Cardiac muscle cell (in vitro differentiated cells and primary cell): ENCODE measurements around the gene HDAC4. TPM values are rescaled to one million over a fixed set of nuclear protein-coding genes. Genes with fewer than 3 reads are reported as not detected.

Experiments
- DNase-seq, 2 donors: peaks; one replicate each; pipeline versions ENCODE4 v3.0.0 to v3.0.0-alpha.2; 2010 to 2017; ENCODE audit warnings: low read depth in 1 of 2, low spot score in 1 of 2
- H3K27ac ChIP-seq: fragments of 200-600 bp; sonication (generic); 2 replicates; pipeline ENCODE4 v1.5.1; 2016
- H3K27me3 ChIP-seq: fragments of 200-600 bp; sonication (generic); 2 replicates; pipeline ENCODE4 v1.6.0; 2016; ENCODE audit warnings: control low read depth
- H3K36me3 ChIP-seq: fragments of 200-600 bp; sonication (generic); 2 replicates; pipeline ENCODE4 v1.5.1; 2016; ENCODE audit warnings: control low read depth
- H3K4me1 ChIP-seq: fragments of 200-600 bp; sonication (generic); 2 replicates; pipeline ENCODE4 v1.8.1; 2017; ENCODE audit warnings: low read depth, mild to moderate bottlenecking, mixed run types
- H3K4me3 ChIP-seq: fragments of 200-600 bp; sonication (generic); 2 replicates; pipeline ENCODE4 v1.5.1; 2016; ENCODE audit warnings: mild to moderate bottlenecking
- H3K9me3 ChIP-seq: fragments of 200-600 bp; sonication (generic); 2 replicates; pipeline ENCODE4 v1.5.1; 2017; ENCODE audit warnings: low read depth, mild to moderate bottlenecking, control low read depth
- polyA plus RNA-seq: library from polyadenylated mRNA; unstranded; fragments of >200 nt; fragmentation: Nextera tagmentation; extraction: Ambion mirVana; gene quantifications from 2 replicates; pipeline ENCODE4 v1.2.1, GENCODE V29; 2016
- total RNA-seq: library from RNA; depleted of rRNA; stranded (reverse); fragments of >200 nt; gene quantifications from 2 replicates; pipeline ENCODE4 v1.2.3, GENCODE V29; 2016
- TF ChIP-seq, protein P1 (sequence below): IDR thresholded peaks from 2 replicates; pipeline ENCODE4 v1.5.1; 2012; ENCODE audit warnings: low read depth, mild to moderate bottlenecking, low read length

HDAC4 gene
- total and polyA plus RNA-seq, 2 experiments from 2014 or later: 7.0 to 41.6 TPM

- Histone ChIP-seq H3K36me3 (no peaks in the 10 kb centered on the region), H3K4me3 (no peak overlapping the region), H3K27ac (no peak overlapping the region), H3K9me3 (no peaks in the 10 kb centered on the region), H3K27me3 (no peaks in the 10 kb centered on the region), H3K4me1 (no peaks in the 10 kb centered on the region)
- DNase-seq: no peak
- TF ChIP-seq, protein P1, sequence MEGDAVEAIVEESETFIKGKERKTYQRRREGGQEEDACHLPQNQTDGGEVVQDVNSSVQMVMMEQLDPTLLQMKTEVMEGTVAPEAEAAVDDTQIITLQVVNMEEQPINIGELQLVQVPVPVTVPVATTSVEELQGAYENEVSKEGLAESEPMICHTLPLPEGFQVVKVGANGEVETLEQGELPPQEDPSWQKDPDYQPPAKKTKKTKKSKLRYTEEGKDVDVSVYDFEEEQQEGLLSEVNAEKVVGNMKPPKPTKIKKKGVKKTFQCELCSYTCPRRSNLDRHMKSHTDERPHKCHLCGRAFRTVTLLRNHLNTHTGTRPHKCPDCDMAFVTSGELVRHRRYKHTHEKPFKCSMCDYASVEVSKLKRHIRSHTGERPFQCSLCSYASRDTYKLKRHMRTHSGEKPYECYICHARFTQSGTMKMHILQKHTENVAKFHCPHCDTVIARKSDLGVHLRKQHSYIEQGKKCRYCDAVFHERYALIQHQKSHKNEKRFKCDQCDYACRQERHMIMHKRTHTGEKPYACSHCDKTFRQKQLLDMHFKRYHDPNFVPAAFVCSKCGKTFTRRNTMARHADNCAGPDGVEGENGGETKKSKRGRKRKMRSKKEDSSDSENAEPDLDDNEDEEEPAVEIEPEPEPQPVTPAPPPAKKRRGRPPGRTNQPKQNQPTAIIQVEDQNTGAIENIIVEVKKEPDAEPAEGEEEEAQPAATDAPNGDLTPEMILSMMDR: no peak
Measured at GRCh38 chr2:239116456-239117246, 284.2 kb downstream of the HDAC4 start.

DNA sequence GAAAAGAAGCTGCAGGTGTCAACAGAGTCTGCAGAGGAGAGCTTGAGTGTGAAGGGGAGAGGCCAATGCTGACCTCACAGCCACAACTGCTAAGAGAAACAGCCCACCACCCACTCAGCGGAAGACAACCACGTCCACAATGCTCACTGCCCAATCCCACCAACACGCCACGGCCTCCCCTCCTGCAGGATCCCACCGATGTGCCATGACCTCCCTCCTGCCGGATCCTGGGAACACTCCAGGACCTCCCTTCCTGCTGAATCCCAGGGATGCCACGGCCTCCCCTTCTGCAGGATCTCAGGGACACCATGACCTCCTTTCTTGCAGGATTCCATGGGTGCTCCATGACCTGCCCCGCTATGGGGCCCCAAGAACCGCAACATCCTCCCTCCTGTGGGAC, 285.2 kb downstream of the HDAC4 start:
- Histone ChIP-seq H3K27me3 (no peaks in the 10 kb centered on the region), H3K27ac (no peak overlapping the region), H3K4me3 (no peak overlapping the region), H3K36me3 (no peaks in the 10 kb centered on the region), H3K9me3 (no peaks in the 10 kb centered on the region), H3K4me1 (no peaks in the 10 kb centered on the region)
- TF ChIP-seq, protein P1: no peak
- DNase-seq: no peak

DNA sequence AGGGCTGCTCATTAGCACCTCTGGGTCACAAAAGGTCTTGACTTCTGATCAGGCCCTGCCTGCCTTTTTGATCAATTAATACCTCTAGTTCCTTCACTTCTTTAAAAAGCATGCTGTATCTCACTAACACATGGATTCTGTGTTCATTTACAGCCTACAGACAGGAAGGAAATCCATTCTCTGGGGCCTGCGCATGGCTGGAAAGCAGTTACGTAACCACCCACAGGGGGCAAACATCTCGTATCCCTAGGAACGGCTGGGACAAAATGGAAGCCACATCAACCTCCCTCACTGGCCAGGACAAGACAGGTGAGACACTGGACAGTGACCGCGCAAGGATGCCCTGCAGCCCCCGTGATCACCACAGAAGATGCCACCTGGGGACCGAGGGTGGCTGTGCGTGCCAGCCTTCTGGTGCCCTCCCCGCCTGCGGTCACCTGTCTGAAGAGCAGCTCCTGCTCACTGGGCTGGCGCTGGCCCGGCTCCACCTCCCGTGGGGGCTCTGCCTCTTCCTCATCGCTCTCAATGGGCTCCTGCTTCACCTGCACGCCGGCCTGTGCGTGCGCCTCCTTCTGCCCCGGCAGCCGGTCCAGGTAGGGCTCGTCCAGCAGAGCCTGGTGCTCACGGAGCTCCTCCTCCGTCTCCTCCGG, 286.1 kb downstream of the HDAC4 start:
- Histone ChIP-seq H3K27ac (no peak overlapping the region), H3K4me3 (no peak overlapping the region)
- TF ChIP-seq, protein P1: no peak

DNA sequence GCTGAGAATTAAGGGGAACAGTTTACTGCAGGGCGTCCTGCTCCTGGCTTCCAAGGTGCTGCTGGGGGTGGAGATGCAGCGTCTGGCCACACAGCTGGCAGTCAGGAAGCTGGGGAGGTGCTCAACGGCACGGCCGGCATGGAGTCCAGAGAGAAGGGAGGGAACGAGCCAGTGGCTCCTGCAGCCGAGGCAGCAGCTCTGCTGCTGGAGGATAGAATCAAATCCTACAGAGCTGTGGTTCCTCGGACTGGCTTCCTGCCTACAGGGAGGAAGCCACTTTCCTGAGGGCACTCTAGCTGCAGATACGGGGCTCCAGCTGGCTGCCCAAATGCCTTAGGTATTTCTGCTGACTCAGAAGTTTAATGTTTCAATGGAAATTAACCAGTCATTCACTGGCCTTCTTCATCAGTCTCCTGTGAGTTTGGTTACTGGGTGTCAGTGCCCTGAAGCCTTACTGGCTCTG, 286.7 kb downstream of the HDAC4 start:
- Histone ChIP-seq H3K9me3 (no peaks in the 10 kb centered on the region), H3K4me3 (no peak overlapping the region), H3K36me3 (no peaks in the 10 kb centered on the region), H3K27me3 (no peaks in the 10 kb centered on the region), H3K4me1 (no peaks in the 10 kb centered on the region), H3K27ac (no peak overlapping the region)
- peak in 1 of 2 donors; percentile 70 for DNase-seq
- TF ChIP-seq, protein P1: no peak

More for the DNA sequence above, 286.1 kb downstream of the HDAC4 start:
- no peaks in the 10 kb centered on the region for H3K4me1 ChIP-seq
- DNase-seq: peak in 1 of 2 donors; percentile 42
- no peaks in the 10 kb centered on the region for H3K36me3 ChIP-seq
- H3K27me3 ChIP-seq: no peaks in the 10 kb centered on the region
- no peaks in the 10 kb centered on the region for H3K9me3 ChIP-seq

DNA sequence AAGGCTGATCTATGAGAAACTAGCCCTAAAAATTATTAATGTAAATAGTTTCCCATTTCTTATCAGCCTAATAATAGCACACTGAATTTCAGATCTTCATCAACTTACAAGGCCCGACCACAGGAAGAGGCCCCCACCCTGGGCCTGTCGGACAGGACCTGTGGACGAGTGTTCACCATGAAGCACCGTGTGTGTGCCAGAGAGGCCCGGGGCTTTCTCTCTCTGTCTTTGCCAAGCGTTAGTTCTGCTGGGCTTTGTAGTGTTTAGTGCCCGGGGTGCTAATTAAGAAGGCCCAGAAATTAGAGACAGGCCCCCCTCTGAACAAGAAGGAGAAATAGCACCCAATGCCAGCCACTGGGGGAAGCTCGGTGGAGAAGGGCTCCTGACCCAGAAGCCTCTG, 287.2 kb downstream of the HDAC4 start:
- Histone ChIP-seq H3K27ac (no peak overlapping the region), H3K4me1 (no peaks in the 10 kb centered on the region), H3K4me3 (no peak overlapping the region), H3K27me3 (no peaks in the 10 kb centered on the region), H3K36me3 (no peaks in the 10 kb centered on the region), H3K9me3 (no peaks in the 10 kb centered on the region)
- DNase-seq: no peak
- TF ChIP-seq, protein P1: no peak
